Skeletal muscle satellite cell (primary cell): ENCODE measurements around the gene BRSK2.

Experiments
- H3K27me3 ChIP-seq: 2 replicates; pipeline ENCODE4 v1.7.0; 2013; ENCODE audit warnings: low read length; ENCODE audit not compliant: control insufficient read depth, insufficient read depth
- H3K36me3 ChIP-seq: 2 replicates; pipeline ENCODE4 v1.7.0; 2013; ENCODE audit warnings: mild to moderate bottlenecking, control low read depth, low read length; ENCODE audit not compliant: insufficient read depth
- H3K4me1 ChIP-seq: 2 replicates; pipeline ENCODE4 v1.7.0; 2013; ENCODE audit warnings: low read length; ENCODE audit not compliant: control insufficient read depth, insufficient read depth
- H3K4me2 ChIP-seq: 2 replicates; pipeline ENCODE4 v1.7.0; 2013; ENCODE audit warnings: mild to moderate bottlenecking, low read length
- H3K4me3 ChIP-seq: 2 replicates; pipeline ENCODE4 v1.7.0; 2013; ENCODE audit warnings: low read length
- H3K9ac ChIP-seq: 2 replicates; pipeline ENCODE4 v1.7.0; 2013; ENCODE audit warnings: mild to moderate bottlenecking, low read depth, low read length, moderate library complexity
- H3K9me3 ChIP-seq: replicated peaks from 2 replicates; pipeline ENCODE4 v1.7.0; 2013; ENCODE audit warnings: mild to moderate bottlenecking, control low read depth, low read length

Gene BRSK2

GRCh38 chr11:1384199-1384970, 5.3 kb upstream of the BRSK2 start:
- peaks cover 10% of the 10 kb centered on the region for H3K4me1 ChIP-seq
- H3K4me2 ChIP-seq, result no peak overlapping the region
- H3K4me3 ChIP-seq, result no peak overlapping the region
- peaks cover 25% of the 10 kb centered on the region for H3K27me3 ChIP-seq
- H3K9ac ChIP-seq, result no peak overlapping the region
- no peaks in the 10 kb centered on the region for H3K9me3 ChIP-seq
- H3K36me3 ChIP-seq, result no peaks in the 10 kb centered on the region

GRCh38 chr11:1387521-1387920, 2.2 kb upstream of the BRSK2 start:
- Histone ChIP-seq H3K4me3 (no peak overlapping the region), H3K4me1 (peaks cover 10% of the 10 kb centered on the region), H3K36me3 (no peaks in the 10 kb centered on the region), H3K9ac (no peak overlapping the region), H3K4me2 (no peak overlapping the region), H3K9me3 (no peaks in the 10 kb centered on the region), H3K27me3 (peaks cover 36% of the 10 kb centered on the region)

DNA sequence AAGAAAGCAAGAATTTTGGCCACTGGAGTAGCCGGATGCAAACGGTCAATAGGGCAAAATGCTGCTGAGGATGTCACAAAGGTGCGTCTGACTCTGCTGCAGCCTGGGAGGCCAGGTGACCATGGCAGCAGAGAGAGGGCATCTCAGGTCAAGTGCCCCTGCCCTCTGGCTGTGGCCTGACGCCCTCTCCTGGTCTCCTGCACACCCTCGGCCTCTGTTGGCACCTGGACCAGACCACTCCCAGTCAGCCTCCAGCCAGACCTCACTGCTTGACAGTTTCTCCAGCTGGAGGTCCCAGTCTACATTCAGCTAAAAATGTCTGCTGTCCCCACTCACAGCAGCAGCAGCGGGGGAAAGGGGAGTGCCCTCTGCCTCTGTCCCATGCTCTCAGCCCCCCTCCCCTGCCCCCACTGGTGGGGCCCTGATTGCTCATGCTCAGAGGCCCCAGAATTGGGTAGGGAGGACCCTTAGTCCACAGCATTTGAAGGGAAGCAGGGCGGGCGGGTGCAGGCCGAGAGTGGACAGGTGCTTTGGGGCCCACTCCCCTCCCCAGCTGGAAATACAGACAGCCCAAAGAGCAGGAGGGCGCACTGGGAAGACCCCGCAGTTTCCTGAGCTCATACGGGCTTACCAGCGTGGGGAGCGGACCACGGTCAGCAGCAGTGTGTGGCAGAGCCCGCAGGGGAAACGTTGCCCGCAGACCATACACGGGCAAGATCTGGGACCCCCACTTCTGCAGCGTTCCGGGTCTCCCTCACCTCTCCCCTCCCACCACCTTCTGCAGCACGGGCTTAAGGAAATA, 1.6 kb upstream of the BRSK2 start:
- Histone ChIP-seq H3K4me3 (no peak overlapping the region), H3K9ac (no peak overlapping the region)

DNA sequence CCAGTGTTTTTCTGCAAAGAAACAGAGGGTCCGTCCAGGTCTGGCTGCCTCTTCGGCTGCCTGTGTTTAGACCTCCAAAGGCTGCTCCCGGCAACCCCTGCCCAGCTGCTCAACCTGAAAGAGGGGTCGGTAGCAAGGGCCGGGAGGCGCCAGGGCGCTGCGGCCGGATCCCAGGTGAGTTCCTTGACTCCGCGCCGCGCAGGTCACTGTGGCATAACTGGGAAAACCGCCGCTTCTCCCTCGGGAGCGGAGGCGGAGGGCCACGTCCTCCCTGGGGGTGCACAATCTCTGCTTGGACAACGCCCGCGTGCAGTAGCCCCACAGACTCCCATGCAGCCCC, 1.0 kb upstream of the BRSK2 start:
- H3K27me3 ChIP-seq, result peaks cover 42% of the 10 kb centered on the region
- peak overlapping the region; percentile 70 for H3K4me3 ChIP-seq
- no peaks in the 10 kb centered on the region for H3K9me3 ChIP-seq
- H3K36me3 ChIP-seq, result no peaks in the 10 kb centered on the region
- no peak overlapping the region for H3K9ac ChIP-seq
- H3K4me2 ChIP-seq, result peak overlapping the region; percentile 88
- peaks cover 8% of the 10 kb centered on the region for H3K4me1 ChIP-seq

More for the DNA sequence above, 1.6 kb upstream of the BRSK2 start:
- Histone ChIP-seq H3K4me2 (peak overlapping the region; percentile 88), H3K36me3 (no peaks in the 10 kb centered on the region), H3K27me3 (peaks cover 42% of the 10 kb centered on the region), H3K4me1 (peaks cover 10% of the 10 kb centered on the region), H3K9me3 (no peaks in the 10 kb centered on the region)

- no peaks in the 10 kb centered on the region for H3K9me3 ChIP-seq
- H3K4me2 ChIP-seq, result peak overlapping the region; percentile 88
- peak overlapping the region; percentile 76 for H3K9ac ChIP-seq
- H3K4me3 ChIP-seq, result peak overlapping the region; percentile 70
- peaks cover 42% of the 10 kb centered on the region for H3K27me3 ChIP-seq
- no peaks in the 10 kb centered on the region for H3K36me3 ChIP-seq
- peaks cover 8% of the 10 kb centered on the region for H3K4me1 ChIP-seq
Observed at GRCh38 chr11:1389103-1389931, 417 bp upstream of the BRSK2 start.

GRCh38 chr11:1390569-1391164, 933 bp downstream of the BRSK2 start:
- H3K4me2 ChIP-seq, result no peak overlapping the region
- H3K36me3 ChIP-seq, result no peaks in the 10 kb centered on the region
- H3K27me3 ChIP-seq, result peaks cover 42% of the 10 kb centered on the region
- no peaks in the 10 kb centered on the region for H3K9me3 ChIP-seq
- H3K4me1 ChIP-seq, result peaks cover 8% of the 10 kb centered on the region
- no peak overlapping the region for H3K4me3 ChIP-seq
- H3K9ac ChIP-seq, result no peak overlapping the region

DNA sequence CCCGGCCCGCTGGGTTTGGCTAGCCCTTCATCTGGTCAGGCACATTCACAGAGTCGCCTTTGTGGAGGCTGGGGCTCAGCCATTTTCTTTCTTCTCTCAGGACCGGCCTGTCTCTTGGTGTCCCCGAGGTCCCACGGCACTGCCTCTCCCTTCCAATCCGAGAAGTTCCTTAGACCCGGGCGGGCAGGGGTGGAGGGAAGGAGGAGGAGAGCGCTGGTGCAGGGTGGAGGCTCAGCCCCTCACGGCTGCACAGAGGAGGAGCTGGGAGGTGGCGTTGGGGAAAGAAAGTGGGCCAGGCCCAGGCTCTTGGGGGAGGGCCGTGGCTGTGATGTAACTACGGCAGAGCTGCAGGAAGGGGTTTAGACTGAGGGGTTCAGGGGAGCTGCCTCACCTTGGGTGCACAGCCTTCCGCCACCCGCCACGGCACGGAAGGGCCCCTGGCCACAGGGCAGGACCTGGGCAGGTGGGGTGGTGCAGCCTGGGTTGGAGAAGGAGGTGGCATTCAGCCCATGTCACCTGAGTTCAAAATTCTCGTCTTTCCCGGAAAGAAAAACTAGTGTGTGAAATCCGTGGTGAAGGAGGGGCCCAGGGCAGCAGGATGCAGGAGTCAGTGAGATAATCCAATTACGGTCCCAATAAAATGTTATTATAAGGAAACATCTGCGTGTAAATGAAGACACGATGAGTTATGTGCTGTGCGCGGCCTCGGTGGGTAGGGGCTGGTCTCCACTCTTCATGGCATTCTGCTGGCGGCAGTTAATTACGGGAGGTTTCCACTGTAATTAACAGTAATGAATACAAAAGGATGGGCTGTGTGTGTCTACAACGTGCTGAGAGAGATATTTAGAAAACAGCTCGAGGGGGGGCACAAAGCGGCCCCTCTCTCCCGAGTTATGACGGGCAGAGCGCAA, 1.7 kb downstream of the BRSK2 start:
- Histone ChIP-seq H3K4me2 (no peak overlapping the region), H3K9me3 (no peaks in the 10 kb centered on the region), H3K4me1 (peaks cover 8% of the 10 kb centered on the region), H3K9ac (no peak overlapping the region), H3K36me3 (no peaks in the 10 kb centered on the region), H3K27me3 (peaks cover 42% of the 10 kb centered on the region), H3K4me3 (no peak overlapping the region)

DNA sequence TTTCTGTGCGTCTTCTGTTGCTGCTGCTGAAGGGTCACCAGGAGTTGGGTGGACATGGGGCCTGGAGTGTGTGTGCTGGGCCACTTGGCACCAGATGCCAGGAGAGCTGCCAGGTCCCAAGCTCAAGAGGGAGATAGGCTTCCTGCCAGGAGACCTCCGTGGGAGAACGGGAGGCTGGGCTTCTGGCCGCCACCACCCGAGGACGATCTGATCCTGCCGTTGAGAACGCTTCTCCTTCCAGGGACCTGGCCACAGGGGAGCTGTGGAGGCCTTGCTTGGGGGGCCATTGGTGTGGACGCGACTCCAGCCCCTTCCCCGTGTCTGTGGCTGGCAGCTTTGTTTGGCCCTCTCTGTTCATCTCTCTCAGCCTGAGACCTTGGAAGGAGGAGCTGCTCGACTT, 2.4 kb downstream of the BRSK2 start:
- Histone ChIP-seq H3K4me3 (no peak overlapping the region), H3K36me3 (no peaks in the 10 kb centered on the region), H3K9ac (no peak overlapping the region), H3K9me3 (no peaks in the 10 kb centered on the region), H3K4me2 (no peak overlapping the region), H3K4me1 (peaks cover 8% of the 10 kb centered on the region), H3K27me3 (peaks cover 46% of the 10 kb centered on the region)

GRCh38 chr11:1392561-1392960, 2.8 kb downstream of the BRSK2 start:
- Histone ChIP-seq H3K4me1 (peaks cover 8% of the 10 kb centered on the region), H3K4me3 (no peak overlapping the region), H3K9ac (no peak overlapping the region), H3K27me3 (peaks cover 45% of the 10 kb centered on the region), H3K36me3 (no peaks in the 10 kb centered on the region), H3K4me2 (no peak overlapping the region), H3K9me3 (no peaks in the 10 kb centered on the region)

- H3K27me3 ChIP-seq, result peaks cover 39% of the 10 kb centered on the region
- H3K4me3 ChIP-seq, result no peak overlapping the region
- no peaks in the 10 kb centered on the region for H3K36me3 ChIP-seq
- H3K9ac ChIP-seq, result no peak overlapping the region
- no peaks in the 10 kb centered on the region for H3K9me3 ChIP-seq
- H3K4me2 ChIP-seq, result no peak overlapping the region
- H3K4me1 ChIP-seq, result peaks cover 8% of the 10 kb centered on the region
Observed at GRCh38 chr11:1393038-1393710, 3.4 kb downstream of the BRSK2 start.
